HCT116 (cell line): ENCODE data around the gene BNC2. TPM values are rescaled to one million over a fixed set of nuclear protein-coding genes. Genes with fewer than 3 reads are reported as not detected.

ENCODE experiments used
- ATAC-seq: fragments of 200-7000 bp; cut with Tn5 transposase; 2 replicates; pipeline ENCODE4 v1.9.1; 2020; ENCODE audit warnings: mild to moderate bottlenecking, moderate library complexity
- BruUV-seq: library from RNA; stranded (reverse); fragments of 400-500 nt; replicated peaks from 2 replicates; lab custom pipeline; 2021; lab: Mats Ljungman, UMichigan
- CTCF ChIA-PET: fragments of 300-600 bp; sonication (Branson Sonifier 250); formaldehyde crosslinking; loops from one replicate; lab custom pipeline; 2021; ENCODE audit warnings: antibody characterized with exemption; lab: Charles Lee
- POLR2A ChIA-PET: fragments of 300-600, 350-600 bp; sonication (Branson Sonifier 250); formaldehyde crosslinking; loops from one replicate; lab custom pipeline; 2021; ENCODE audit warnings: antibody characterized with exemption; lab: Charles Lee
- RAD21 ChIA-PET, 2 experiments: fragments of 300-600 bp; sonication (Branson Sonifier 250); formaldehyde crosslinking; loops; one replicate each; lab custom pipeline; 2023; ENCODE audit warnings: low total read pairs in 2 of 2; ENCODE audit not compliant: uncharacterized antibody in 2 of 2, unreplicated experiment in 2 of 2, low non-redundant PET in 1 of 2; lab: Charles Lee
- DNase-seq: peaks from one replicate; pipeline ENCODE4 v3.0.0-alpha.2; 2010; ENCODE audit warnings: low read depth, low spot score
- H2AFZ ChIP-seq: fragments of 200-600 bp; shearing (Covaris generic), sonication (generic); 2 replicates; pipeline ENCODE4 v1.6.1; 2017; ENCODE audit warnings: low read depth, mixed run types, mixed read lengths, antibody characterized with exemption, low read length; ENCODE audit not compliant: poor library complexity, severe bottlenecking
- H3K27ac ChIP-seq: 2 replicates; pipeline ENCODE4 v1.5.1; 2012; ENCODE audit warnings: low read depth, low read length
- H3K27me3 ChIP-seq: fragments of 200-600 bp; sonication (generic); 2 replicates; pipeline ENCODE4 v1.6.1; 2016; ENCODE audit warnings: mixed run types, low read length, mixed read lengths; ENCODE audit not compliant: insufficient read depth
- H3K36me3 ChIP-seq, 2 experiments: fragments of 200-500 bp in 1 of 2; fragments of 200-600 bp in 1 of 2; sonication (Bioruptor generic) in 1 of 2; sonication (generic) in 1 of 2; 2 replicates each; pipeline versions ENCODE4 v1.5.1 to v1.6.1; 2014 to 2016; ENCODE audit warnings: low read length in 2 of 2, inconsistent platforms in 1 of 2, mixed read lengths in 1 of 2, mixed run types in 1 of 2; ENCODE audit not compliant: insufficient read depth in 2 of 2, control insufficient read depth in 1 of 2
- H3K4me1 ChIP-seq, 2 experiments: fragments of 200-600 bp in 1 of 2; sonication (generic) in 1 of 2; 2 replicates each; pipeline versions ENCODE4 v1.5.1 to v1.6.1; 2012 to 2017; ENCODE audit warnings: low read length in 2 of 2, inconsistent platforms in 1 of 2, mild to moderate bottlenecking in 1 of 2, mixed read lengths in 1 of 2, mixed run types in 1 of 2, moderate library complexity in 1 of 2; ENCODE audit not compliant: insufficient read depth in 2 of 2, control insufficient read depth in 1 of 2
- H3K4me2 ChIP-seq: fragments of 200-600 bp; sonication (generic); 2 replicates; pipeline ENCODE4 v1.6.1; 2017; ENCODE audit warnings: mixed run types, low read length, mixed read lengths
- H3K4me3 ChIP-seq, 2 experiments: fragments of 200-600 bp in 1 of 2; sonication (generic) in 1 of 2; replicated peaks in 1 of 2; 2 replicates each; pipeline ENCODE4 v1.5.1; 2011 to 2016; ENCODE audit warnings: low read length in 2 of 2, control low read depth in 1 of 2, low read depth in 1 of 2, mild to moderate bottlenecking in 1 of 2, mixed read lengths in 1 of 2, mixed run types in 1 of 2
- H3K79me2 ChIP-seq: fragments of 200-600 bp; sonication (generic); 2 replicates; pipeline ENCODE4 v1.6.1; 2017; ENCODE audit warnings: mild to moderate bottlenecking, mixed run types, low read length, moderate library complexity, mixed read lengths; ENCODE audit not compliant: insufficient read depth
- H3K9ac ChIP-seq: fragments of 200-600 bp; sonication (generic); 2 replicates; pipeline ENCODE4 v1.6.1; 2016; ENCODE audit warnings: low read length, mixed read lengths
- H3K9me2 ChIP-seq: fragments of 200-600 bp; sonication (generic), shearing (Covaris generic); 2 replicates; pipeline ENCODE4 v1.6.1; 2017; ENCODE audit warnings: mixed run types, mild to moderate bottlenecking, moderate library complexity; ENCODE audit not compliant: insufficient read depth
- H3K9me3 ChIP-seq, 2 experiments: fragments of 200-500 bp in 1 of 2; fragments of 200-600 bp in 1 of 2; sonication (Bioruptor generic) in 1 of 2; sonication (generic) in 1 of 2; 2 replicates each; pipeline ENCODE4 v1.6.1; 2014 to 2017; ENCODE audit warnings: low read length in 2 of 2, mixed read lengths in 2 of 2, inconsistent platforms in 1 of 2, low read depth in 1 of 2, mild to moderate bottlenecking in 1 of 2, mixed run types in 1 of 2, moderate library complexity in 1 of 2; ENCODE audit not compliant: control insufficient read depth in 1 of 2, insufficient read depth in 1 of 2
- H4K20me1 ChIP-seq: fragments of 200-600 bp; sonication (generic), shearing (Covaris generic); 2 replicates; pipeline ENCODE4 v1.6.1; 2017; ENCODE audit warnings: mixed run types, mild to moderate bottlenecking, moderate library complexity; ENCODE audit not compliant: insufficient read depth
- ATF3 ChIP-seq: IDR thresholded peaks from 2 replicates; pipeline ENCODE4 v1.6.1; 2012
- CBX3 ChIP-seq: IDR thresholded peaks from 2 replicates; pipeline ENCODE4 v1.6.1; 2012; ENCODE audit warnings: low read depth
- CTCF ChIP-seq, 3 experiments: fragments of 200-600 bp in 1 of 3; sonication (generic) in 1 of 3; IDR thresholded peaks in 2 of 3; conservative IDR thresholded peaks in 1 of 3; 2 replicates each; pipeline ENCODE4 v1.5.1; 2012 to 2017; ENCODE audit warnings: low read depth in 2 of 3, low read length in 2 of 3, antibody characterized with exemption in 1 of 3, borderline replicate concordance in 1 of 3, control low read depth in 1 of 3, mild to moderate bottlenecking in 1 of 3, mixed read lengths in 1 of 3, mixed run types in 1 of 3, moderate library complexity in 1 of 3; ENCODE audit not compliant: insufficient read depth in 1 of 3
- EGR1 ChIP-seq: IDR thresholded peaks from 2 replicates; pipeline ENCODE4 v1.6.1; 2012; ENCODE audit warnings: low read depth
- ELF1 ChIP-seq: IDR thresholded peaks from 2 replicates; pipeline ENCODE4 v1.6.1; 2012; ENCODE audit warnings: low read depth, borderline replicate concordance
- EZH2 ChIP-seq: fragments of 200-600 bp; sonication (generic); IDR thresholded peaks from 2 replicates; pipeline ENCODE4 v1.6.1; 2017; ENCODE audit warnings: antibody characterized with exemption, mixed run types
- EZH2phosphoT487 ChIP-seq: fragments of 200-600 bp; IDR thresholded peaks from 2 replicates; pipeline ENCODE4 v1.6.1; 2018; ENCODE audit warnings: antibody characterized with exemption, borderline replicate concordance
- FOSL1 ChIP-seq: IDR thresholded peaks from 2 replicates; pipeline ENCODE4 v1.6.1; 2012; ENCODE audit warnings: low read depth
- JUND ChIP-seq: IDR thresholded peaks from 2 replicates; pipeline ENCODE4 v1.6.1; 2012
- MAX ChIP-seq: IDR thresholded peaks from 2 replicates; pipeline ENCODE4 v1.6.1; 2012
- POLR2A ChIP-seq: IDR thresholded peaks from 2 replicates; pipeline ENCODE4 v1.7.0; 2011; ENCODE audit warnings: borderline replicate concordance; ENCODE audit not compliant: insufficient read depth, insufficient read length; ENCODE audit errors: extremely low read depth
- POLR2AphosphoS5 ChIP-seq: IDR thresholded peaks from 2 replicates; pipeline ENCODE4 v1.6.1; 2011; ENCODE audit warnings: mild to moderate bottlenecking, low read depth, low read length, moderate library complexity
- SP1 ChIP-seq: IDR thresholded peaks from 2 replicates; pipeline ENCODE4 v1.6.1; 2012; ENCODE audit warnings: low read depth
- SRF ChIP-seq: IDR thresholded peaks from 2 replicates; pipeline ENCODE4 v1.6.1; 2012; ENCODE audit warnings: low read depth
- TCF7L2 ChIP-seq: IDR thresholded peaks from 2 replicates; pipeline ENCODE4 v1.7.0; 2011; ENCODE audit warnings: borderline replicate concordance, inconsistent platforms; ENCODE audit not compliant: insufficient read depth, insufficient read length; ENCODE audit errors: extremely low read depth
- ZFX ChIP-seq: fragments of 450-650 bp; IDR thresholded peaks from 2 replicates; pipeline ENCODE4 v1.6.1; 2017
- ZNF274 ChIP-seq: fragments of 200-500 bp; sonication (Bioruptor generic); IDR thresholded peaks from 2 replicates; pipeline ENCODE4 v1.6.1; 2014; ENCODE audit warnings: mild to moderate bottlenecking, low read depth, low read length, inconsistent platforms
- intact Hi-C: fragments of 100-400 bp; cut with micrococcal nuclease; formaldehyde crosslinking; loops from 2 replicates; pipeline ENCODE4 v1.10.0; 2022
- total RNA-seq: library from RNA; stranded (reverse); gene quantifications from one replicate; pipeline ENCODE4 v1.2.1, GENCODE V29; 2021; ENCODE audit not compliant: unreplicated experiment
- TF ChIP-seq, protein P1 (sequence below): IDR thresholded peaks from 2 replicates; pipeline ENCODE4 v1.6.1; 2011; ENCODE audit warnings: mild to moderate bottlenecking, low read length, moderate library complexity; ENCODE audit not compliant: insufficient replicate concordance; ENCODE audit errors: extremely low read depth
- TF ChIP-seq, protein P2 (sequence below): IDR thresholded peaks from 2 replicates; pipeline ENCODE4 v1.6.1; 2012; ENCODE audit warnings: low read depth

Gene BNC2
- total RNA-seq, 1 experiment from 2014 or later: 0.37 TPM

- Histone ChIP-seq H3K9me2 (no peaks in the 10 kb centered on the region), H3K27me3 (no peaks in the 10 kb centered on the region), H3K9me3 (no peaks in the 10 kb centered on the region), H3K9ac (no peak overlapping the region), H3K79me2 (no peaks in the 10 kb centered on the region), H4K20me1 (no peaks in the 10 kb centered on the region), H3K27ac (no peak overlapping the region), H3K4me1 (no peaks in the 10 kb centered on the region), H3K36me3 (no peaks in the 10 kb centered on the region), H3K4me2 (no peak overlapping the region), H3K4me3 (no peak overlapping the region), H2AFZ (no peak overlapping the region)
- BruUV-seq: no TSS peak
- no peak for DNase-seq
- ChIA-PET RAD21 (no interaction called here), CTCF (no interaction called here), POLR2A (no interaction called here)
- ATAC-seq: no peak
- intact Hi-C loops: no loop called here
- TF ChIP-seq MAX (no peak), JUND (no peak), EGR1 (no peak), ZFX (no peak), CTCF (IDR thresholded peaks at IDR 0.05 in 2 of 3, conservative IDR thresholded peaks at IDR 0.05 in 1 of 3; ENCODE audit: borderline replicate concordance in 1 of 3, insufficient read depth in 1 of 3, low read depth in 2 of 3, low read length in 2 of 3) (no peak), EZH2phosphoT487 (no peak), ATF3 (no peak), TCF7L2 (no peak), ZNF274 (no peak), EZH2 (no peak), POLR2A (no peak), SRF (no peak), FOSL1 (no peak), CBX3 (no peak), POLR2AphosphoS5 (no peak), SP1 (no peak), ELF1 (no peak)
- TF ChIP-seq, protein P1, sequence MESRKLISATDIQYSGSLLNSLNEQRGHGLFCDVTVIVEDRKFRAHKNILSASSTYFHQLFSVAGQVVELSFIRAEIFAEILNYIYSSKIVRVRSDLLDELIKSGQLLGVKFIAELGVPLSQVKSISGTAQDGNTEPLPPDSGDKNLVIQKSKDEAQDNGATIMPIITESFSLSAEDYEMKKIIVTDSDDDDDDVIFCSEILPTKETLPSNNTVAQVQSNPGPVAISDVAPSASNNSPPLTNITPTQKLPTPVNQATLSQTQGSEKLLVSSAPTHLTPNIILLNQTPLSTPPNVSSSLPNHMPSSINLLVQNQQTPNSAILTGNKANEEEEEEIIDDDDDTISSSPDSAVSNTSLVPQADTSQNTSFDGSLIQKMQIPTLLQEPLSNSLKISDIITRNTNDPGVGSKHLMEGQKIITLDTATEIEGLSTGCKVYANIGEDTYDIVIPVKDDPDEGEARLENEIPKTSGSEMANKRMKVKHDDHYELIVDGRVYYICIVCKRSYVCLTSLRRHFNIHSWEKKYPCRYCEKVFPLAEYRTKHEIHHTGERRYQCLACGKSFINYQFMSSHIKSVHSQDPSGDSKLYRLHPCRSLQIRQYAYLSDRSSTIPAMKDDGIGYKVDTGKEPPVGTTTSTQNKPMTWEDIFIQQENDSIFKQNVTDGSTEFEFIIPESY: no peak
- TF ChIP-seq, protein P2, sequence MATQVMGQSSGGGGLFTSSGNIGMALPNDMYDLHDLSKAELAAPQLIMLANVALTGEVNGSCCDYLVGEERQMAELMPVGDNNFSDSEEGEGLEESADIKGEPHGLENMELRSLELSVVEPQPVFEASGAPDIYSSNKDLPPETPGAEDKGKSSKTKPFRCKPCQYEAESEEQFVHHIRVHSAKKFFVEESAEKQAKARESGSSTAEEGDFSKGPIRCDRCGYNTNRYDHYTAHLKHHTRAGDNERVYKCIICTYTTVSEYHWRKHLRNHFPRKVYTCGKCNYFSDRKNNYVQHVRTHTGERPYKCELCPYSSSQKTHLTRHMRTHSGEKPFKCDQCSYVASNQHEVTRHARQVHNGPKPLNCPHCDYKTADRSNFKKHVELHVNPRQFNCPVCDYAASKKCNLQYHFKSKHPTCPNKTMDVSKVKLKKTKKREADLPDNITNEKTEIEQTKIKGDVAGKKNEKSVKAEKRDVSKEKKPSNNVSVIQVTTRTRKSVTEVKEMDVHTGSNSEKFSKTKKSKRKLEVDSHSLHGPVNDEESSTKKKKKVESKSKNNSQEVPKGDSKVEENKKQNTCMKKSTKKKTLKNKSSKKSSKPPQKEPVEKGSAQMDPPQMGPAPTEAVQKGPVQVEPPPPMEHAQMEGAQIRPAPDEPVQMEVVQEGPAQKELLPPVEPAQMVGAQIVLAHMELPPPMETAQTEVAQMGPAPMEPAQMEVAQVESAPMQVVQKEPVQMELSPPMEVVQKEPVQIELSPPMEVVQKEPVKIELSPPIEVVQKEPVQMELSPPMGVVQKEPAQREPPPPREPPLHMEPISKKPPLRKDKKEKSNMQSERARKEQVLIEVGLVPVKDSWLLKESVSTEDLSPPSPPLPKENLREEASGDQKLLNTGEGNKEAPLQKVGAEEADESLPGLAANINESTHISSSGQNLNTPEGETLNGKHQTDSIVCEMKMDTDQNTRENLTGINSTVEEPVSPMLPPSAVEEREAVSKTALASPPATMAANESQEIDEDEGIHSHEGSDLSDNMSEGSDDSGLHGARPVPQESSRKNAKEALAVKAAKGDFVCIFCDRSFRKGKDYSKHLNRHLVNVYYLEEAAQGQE: no peak
Measured at GRCh38 chr9:16832101-16832500, 38.4 kb downstream of the BNC2 start.
